Measurements from ENCODE around the gene NOPCHAP1.
"Not testable (repeated sequence)": the region's sequence is repeated elsewhere in the genome, so short reads cannot be mapped to it uniquely, and the experiment has no call there.

The NOPCHAP1 gene

GRCh38 chr12:104964167-104964855, 21.8 kb upstream of the NOPCHAP1 start:
- in situ Hi-C loops (cut with MboI; ENCODE audit: low sequenced_read_pairs) = no loop called here

GRCh38 chr12:104964856-104965205, 21.3 kb upstream of the NOPCHAP1 start:
- in situ Hi-C loops (cut with MboI; ENCODE audit: low sequenced_read_pairs) = no loop called here

- in situ Hi-C loops (cut with MboI; ENCODE audit: low sequenced_read_pairs) = no loop called here
Measured at GRCh38 chr12:104966677-104967076, 19.4 kb upstream of the NOPCHAP1 start.

GRCh38 chr12:104969343-104969742, 16.8 kb upstream of the NOPCHAP1 start:
- in situ Hi-C loops (cut with MboI; ENCODE audit: low sequenced_read_pairs) = no loop called here

GRCh38 chr12:104971306-104971705, 14.8 kb upstream of the NOPCHAP1 start:
- in situ Hi-C loops (cut with MboI; ENCODE audit: low sequenced_read_pairs) = no loop called here

- in situ Hi-C loops (cut with MboI; ENCODE audit: low sequenced_read_pairs) = no loop called here
Measured at GRCh38 chr12:104973250-104973649, 12.9 kb upstream of the NOPCHAP1 start.

- in situ Hi-C loops (cut with MboI; ENCODE audit: low sequenced_read_pairs) = no loop called here
Measured at GRCh38 chr12:104974626-104975290, 11.4 kb upstream of the NOPCHAP1 start.

GRCh38 chr12:104975587-104976343, 10.4 kb upstream of the NOPCHAP1 start:
- in situ Hi-C loops (cut with MboI; ENCODE audit: low sequenced_read_pairs) = no loop called here

- in situ Hi-C loops (cut with MboI; ENCODE audit: low sequenced_read_pairs) = no loop called here
Measured at GRCh38 chr12:104976703-104977102, 9.4 kb upstream of the NOPCHAP1 start.

GRCh38 chr12:104977688-104978087, 8.4 kb upstream of the NOPCHAP1 start:
- in situ Hi-C loops (cut with MboI; ENCODE audit: low sequenced_read_pairs) = not testable (repeated sequence)

- in situ Hi-C loops (cut with MboI; ENCODE audit: low sequenced_read_pairs) = no loop called here
Measured at GRCh38 chr12:104985206-104985605, 910 bp upstream of the NOPCHAP1 start.

- in situ Hi-C loops (cut with MboI; ENCODE audit: low sequenced_read_pairs) = no loop called here
Measured at GRCh38 chr12:104990950-104991349, 4.8 kb downstream of the NOPCHAP1 start.

- in situ Hi-C loops (cut with MboI; ENCODE audit: low sequenced_read_pairs) = no loop called here
Measured at GRCh38 chr12:104991565-104992128, 5.5 kb downstream of the NOPCHAP1 start.

GRCh38 chr12:104994336-104994735, 8.2 kb downstream of the NOPCHAP1 start:
- in situ Hi-C loops (cut with MboI; ENCODE audit: low sequenced_read_pairs) = no loop called here

- in situ Hi-C loops (cut with MboI; ENCODE audit: low sequenced_read_pairs) = no loop called here
Measured at GRCh38 chr12:104997541-104997940, 11.4 kb downstream of the NOPCHAP1 start.

- in situ Hi-C loops (cut with MboI; ENCODE audit: low sequenced_read_pairs) = no loop called here
Measured at GRCh38 chr12:104998423-104999346, 12.6 kb downstream of the NOPCHAP1 start.

- in situ Hi-C loops (cut with MboI; ENCODE audit: low sequenced_read_pairs) = no loop called here
Measured at GRCh38 chr12:104999347-104999685, 13.2 kb downstream of the NOPCHAP1 start.

GRCh38 chr12:105001476-105001875, 15.4 kb downstream of the NOPCHAP1 start:
- in situ Hi-C loops (cut with MboI; ENCODE audit: low sequenced_read_pairs) = no loop called here

- in situ Hi-C loops (cut with MboI; ENCODE audit: low sequenced_read_pairs) = no loop called here
Measured at GRCh38 chr12:105013892-105014291, 27.8 kb downstream of the NOPCHAP1 start.

- in situ Hi-C loops (cut with MboI; ENCODE audit: low sequenced_read_pairs) = no loop called here
Measured at GRCh38 chr12:105014603-105015002, 28.5 kb downstream of the NOPCHAP1 start.

- in situ Hi-C loops (cut with MboI; ENCODE audit: low sequenced_read_pairs) = no loop called here
Measured at GRCh38 chr12:105015543-105015942, 29.4 kb downstream of the NOPCHAP1 start.
